ENCODE results near the gene PACS1.
"Not testable (repeated sequence)": the region's sequence is repeated elsewhere in the genome, so short reads cannot be mapped to it uniquely, and the experiment has no call there.

The PACS1 gene

DNA sequence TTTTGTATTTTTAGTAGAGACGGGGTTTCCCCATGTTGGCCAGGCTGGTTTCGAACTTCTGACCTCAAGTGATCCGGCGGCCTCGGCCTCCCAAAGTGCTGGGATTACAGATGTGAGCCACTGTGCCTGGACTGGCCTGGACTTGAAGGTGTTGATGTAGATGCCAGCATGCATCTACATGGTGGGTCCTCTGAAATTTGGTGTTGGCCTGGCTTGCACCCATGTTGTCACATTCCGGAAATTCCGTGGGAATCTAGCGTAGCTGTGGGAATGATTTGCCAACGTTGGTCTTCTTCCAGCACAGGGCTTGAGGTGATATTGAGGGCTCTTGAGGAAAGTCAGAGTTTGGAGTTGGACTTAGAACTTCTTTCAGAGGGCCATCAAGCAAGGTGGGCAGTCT, 6.5 kb downstream of the PACS1 start:
- DNase-seq, result no peak

DNA sequence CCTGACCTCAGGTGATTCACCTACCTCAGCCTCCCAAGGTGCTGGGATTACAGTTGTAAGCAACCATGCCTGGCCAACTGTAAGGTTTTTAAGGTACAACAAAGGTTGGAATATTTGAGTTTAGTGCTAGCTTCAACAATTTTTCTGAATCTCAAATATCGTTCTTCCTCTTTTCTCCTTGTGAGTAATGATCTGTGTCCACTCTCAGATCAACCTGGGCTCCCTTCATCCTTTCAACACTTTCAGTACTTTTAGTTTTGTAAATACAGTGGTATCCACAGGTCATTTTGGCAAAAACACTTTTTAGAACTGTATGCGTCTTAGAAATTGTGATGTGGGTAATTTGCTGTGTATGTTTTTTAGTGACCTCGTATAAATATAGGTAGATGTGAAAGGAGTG, 7.9 kb downstream of the PACS1 start:
- DNase-seq, result no peak

DNA sequence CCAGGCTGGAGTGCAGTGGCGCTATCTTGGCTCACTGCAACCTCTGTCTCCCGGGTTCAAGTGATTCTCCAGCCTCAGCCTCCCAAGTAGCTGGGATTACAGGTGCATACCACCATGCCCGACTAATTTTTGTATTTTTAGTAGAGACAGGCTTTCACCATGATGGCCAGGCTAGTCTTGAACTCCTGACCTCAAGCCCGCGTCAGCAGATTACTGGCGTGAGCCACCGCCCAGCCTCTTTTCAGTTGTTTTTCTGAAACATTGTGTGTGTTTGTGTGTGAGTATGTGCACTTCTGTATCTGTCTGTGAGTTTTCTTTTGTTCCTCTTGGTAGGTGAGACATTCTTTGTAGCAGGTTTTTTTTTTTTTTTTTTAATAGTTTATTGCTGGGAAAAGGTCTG, 8.9 kb downstream of the PACS1 start:
- not testable (repeated sequence) for DNase-seq

DNA sequence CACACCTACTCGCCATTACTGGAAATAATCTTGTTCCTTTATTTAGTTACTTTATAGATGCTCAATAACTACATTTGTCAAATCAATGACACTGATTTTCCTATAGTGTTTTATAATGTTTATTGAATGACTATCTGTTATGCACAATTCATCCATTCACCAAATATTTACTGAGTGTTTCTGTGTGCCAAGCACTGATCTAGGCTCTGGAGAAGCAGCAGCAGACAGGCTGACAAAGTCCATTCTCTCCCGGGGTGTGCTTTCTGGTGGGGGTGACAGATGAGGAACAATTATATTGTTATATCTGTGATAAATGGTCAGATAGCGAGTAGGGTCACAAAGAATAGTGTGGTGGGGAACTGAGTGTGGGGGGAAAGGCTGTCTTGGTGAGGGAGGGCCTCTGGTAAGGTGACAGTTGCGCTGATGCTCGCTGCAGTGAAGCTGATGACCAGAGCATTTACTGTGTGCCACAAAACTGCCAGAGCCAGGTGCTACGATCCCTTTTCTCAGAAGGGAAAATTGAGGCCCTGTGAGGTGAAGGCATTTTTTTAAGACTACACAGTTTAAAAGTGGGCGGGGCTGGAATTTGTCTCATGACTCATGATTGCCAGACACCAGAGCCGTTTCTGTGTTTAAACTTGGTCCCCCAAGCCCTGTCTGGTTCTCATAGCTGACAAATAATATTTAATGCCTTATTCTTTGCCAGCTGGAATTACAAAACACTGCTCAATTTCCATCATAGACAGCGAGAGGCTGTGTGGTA, 10.2 kb downstream of the PACS1 start:
- no peak for DNase-seq

DNA sequence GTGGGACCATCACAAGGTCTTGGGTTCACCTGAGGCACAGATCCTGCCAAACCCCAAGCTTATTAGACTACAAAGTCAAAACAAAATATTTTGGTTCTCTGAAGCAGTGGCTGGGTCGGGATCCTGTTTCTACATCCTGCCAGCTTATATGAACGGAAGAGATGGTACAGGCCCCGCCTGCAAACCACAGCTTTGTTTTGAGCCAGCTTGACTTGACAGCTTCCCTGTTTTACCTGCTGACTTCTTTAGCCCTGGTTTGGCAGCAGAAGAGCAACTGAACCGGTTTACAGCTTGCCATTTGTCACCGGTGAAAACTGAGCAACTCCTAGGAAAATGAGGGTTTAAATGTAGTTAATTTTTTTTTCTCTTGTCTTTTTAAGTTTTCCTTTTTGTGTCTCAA, 11.4 kb downstream of the PACS1 start:
- peak in 1 of 3 experiments; percentile 24 for DNase-seq

DNA sequence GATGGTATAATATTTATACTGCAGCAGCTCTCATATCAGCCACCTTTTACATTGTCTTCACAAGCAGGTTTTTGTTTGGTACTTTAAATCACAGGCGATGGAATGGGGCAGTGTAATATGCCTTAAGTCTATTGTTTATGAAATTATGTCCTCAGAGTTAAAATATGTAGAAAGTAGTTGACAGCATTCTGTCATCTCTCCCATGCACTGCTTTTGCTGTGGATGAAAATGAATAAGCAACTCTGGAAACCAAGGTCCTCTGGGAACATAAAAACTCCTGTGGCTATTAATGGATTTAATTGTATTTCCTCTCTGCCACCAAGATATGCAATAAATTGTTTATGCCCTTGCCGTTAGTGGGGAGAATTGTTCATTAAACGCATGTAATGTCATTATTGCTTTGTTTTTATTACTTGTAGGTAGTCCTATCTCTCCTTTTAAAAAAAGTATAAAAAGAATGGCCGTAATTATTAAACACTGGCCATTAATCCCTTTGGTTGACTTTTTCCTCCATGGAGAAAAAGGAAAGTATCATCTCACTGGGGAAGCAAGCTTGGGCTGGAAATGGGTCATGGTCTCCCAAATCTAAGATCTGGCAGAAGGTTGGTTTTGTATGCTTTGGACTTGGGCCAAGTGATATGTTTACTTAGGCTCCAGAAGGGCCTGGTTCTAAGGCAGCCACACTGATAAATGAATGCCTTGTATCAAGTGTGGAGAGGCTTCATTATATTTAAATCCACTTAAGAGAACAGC, 13.1 kb downstream of the PACS1 start:
- peak; percentile 61 to 91 (median 86) for DNase-seq

DNA sequence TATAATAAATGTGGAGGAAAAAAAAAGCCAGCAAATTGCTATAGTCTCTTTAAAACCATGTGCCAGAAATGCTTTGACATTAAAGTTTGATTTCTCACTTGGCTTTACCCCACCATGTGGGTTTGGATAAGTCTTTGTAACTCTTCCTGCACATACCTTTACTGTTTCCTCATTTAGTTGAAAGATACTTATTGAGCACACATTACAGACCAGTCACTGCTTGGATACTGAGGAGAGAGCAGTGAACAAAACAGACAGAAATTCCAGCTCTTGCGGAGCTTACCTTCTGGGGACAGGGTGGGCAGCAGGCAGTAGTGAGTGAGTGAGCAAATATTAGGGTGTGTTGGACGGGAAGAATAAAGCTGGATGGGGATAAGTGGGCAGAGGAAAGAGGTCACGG, 13.7 kb downstream of the PACS1 start:
- DNase-seq, result peak in 1 of 3 experiments; percentile 23

DNA sequence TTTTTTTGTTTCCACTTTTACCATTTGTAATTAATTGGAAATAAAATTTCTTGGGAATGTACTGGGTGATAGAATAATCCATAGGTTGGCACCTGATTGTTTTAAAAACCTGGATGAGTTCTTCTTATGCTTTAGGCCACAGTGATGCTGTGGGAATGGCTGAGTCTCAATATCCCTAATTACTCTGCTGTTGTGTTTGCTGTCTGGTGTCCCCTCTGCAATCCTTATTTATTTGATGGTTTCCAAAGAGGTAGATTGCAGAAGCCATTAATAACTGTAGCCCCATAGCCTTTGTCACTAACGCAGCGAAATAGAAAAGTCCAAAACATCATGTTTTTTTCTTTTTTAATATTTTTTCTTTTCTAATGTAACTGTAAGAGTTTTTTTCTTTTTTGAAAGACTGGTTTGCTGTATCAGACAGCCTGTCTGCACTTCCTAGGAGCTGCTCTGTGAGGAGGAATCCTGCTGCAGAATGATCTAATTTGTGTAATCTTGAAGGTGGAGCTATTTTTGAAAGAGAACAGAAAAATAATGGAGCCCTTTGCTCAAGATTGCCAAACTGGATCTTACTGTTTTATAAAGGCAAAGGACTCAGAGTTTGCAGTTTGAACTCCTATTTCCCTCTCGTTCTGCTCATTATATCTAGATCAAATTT, 14.9 kb downstream of the PACS1 start:
- peak in 1 of 3 experiments; percentile 34 for DNase-seq

DNA sequence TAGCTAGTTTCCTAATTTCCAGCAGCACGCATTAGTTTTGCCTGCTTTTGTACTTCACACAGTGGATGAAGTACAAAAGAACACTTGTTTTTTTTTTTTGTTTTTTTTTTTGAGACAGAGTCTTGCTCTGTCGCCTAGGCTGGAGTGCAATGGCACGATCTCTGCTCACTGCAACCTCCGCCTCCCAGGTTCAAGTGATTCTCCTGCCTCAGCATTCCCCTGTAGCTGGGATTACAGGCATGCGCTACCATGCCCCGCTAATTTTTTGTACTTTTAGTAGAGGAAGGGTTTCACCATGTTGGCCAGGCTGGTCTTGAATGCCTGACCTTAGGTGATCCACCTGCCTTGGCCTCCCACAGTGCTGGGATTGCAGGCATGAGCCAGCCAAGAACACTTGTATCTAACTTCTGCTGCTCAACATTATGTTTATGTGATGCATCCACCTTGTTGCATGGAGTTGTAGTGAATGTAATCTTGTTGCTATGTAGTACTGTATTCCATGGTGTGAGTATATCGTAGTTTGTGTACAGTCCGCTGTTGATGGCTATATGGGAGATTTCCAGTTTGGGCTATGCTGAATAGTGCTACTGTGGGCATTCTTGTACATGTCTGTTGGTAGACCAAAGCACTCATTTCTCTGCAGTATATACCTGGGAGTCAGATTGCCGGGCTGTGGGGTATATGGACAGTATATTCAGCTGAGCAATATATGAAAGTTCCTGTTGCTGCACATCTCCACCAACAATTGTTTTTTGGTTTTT, 17.3 kb downstream of the PACS1 start:
- no peak for DNase-seq

DNA sequence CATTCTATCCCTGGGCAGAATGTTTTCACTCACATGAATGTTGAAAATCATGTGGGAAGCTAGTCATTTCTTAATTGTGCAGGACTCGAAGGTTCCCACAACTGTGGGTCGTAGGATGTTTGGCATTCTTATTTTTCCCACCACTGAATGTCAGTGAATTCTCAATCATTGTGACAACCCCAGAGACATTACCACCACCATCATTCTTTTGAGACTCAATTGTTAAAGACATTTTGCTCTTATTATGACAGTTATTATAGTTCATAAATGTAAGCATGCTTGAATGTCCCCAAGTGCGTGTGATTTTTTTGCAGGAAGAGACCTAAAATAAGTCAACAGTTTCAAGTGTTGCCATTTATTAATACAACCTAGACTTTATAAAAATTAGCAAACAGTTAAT, 19.0 kb downstream of the PACS1 start:
- DNase-seq, result no peak

DNA sequence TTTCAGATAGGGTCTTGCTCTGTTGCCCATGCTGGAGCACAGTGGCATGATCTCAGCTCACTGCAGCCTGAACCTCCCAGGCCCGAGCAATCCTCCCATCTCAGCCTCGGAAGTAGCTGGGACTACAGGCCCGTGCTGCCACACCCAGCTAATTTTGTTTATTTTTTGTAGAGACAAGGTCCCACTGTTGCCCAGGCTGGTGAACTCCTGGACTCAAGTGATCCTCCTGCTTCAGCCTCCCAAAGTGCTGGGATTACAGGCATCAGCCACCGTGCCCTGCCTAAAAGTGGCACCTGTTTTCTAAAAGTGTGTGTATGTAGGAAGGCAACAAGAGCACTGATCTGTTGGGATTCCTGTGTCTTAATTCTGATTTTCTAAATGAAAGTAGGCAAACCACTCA, 20.2 kb downstream of the PACS1 start:
- DNase-seq, result no peak

DNA sequence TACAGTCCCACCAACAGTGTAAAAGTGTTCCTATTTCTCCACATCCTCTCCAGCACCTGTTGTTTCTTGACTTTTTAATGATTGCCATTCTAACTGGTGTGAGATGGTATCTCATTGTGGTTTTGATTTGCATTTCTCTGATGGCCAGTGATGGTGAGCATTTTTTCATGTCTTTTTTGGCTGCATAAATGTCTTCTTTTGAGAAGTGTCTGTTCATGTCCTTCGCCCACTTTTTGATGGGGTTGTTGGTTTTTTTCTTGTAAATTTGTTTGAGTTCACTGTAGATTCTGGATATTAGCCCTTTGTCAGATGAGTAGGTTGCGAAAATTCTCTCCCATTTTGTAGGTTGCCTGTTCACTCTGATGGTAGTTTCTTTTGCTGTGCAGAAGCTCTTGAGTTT, 22.1 kb downstream of the PACS1 start:
- DNase-seq, result not testable (repeated sequence)

DNA sequence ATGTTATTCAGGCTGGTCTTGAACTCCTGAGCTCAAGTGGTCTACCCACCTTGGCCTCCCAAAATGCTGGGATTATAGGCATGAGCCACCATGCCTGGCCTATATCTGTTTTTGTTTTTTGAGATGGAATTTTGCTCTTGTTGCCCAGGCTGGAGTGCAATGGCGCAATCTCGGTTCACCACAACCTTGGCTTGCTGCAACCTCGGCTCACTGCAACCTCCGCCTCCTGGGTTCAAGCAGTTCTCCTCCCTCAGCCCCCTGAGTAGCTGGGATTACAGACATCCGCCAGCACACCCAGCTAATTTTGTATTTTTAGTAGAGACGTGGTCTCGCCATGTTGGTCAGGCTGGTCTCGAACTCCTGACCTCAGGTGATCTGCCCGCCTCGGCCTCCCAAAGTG, 29.7 kb downstream of the PACS1 start:
- DNase-seq, result not testable (repeated sequence)

DNA sequence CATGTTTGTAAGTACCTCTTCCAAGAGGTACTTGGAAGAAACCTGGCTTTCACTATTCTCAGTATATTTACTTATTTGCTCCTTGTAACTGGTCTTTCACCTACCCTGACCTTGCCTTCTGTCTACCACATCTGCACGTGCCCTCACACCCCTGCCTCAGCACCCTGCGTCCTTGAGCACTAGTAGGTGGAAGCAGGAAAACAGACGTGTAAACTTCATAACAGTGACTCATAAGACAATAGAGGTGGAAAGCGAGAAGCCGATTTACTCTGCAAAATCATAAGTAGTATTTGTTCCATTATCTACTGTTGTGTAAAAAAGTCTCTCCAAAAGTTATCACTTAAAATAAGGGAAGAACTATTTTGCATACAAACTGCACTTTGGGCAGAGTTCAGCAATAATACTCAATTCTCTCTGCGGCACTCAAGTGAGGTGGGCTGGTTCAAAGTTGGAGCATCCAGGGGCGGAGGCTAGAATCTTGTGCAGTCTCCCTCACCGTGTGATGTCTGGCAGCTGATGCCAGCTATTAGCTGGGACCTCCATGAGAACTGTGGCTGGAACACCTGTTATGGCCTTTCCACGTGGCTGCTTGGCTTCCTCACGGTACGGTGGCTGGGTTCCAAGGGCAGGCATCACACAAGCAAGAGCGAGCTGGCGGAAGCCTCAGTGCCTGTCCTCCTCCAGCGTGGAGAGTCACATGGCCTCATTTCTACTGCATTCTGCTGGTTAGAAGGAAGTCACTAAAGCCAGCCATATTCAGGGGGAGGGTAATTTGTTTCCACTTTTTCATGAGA, 30.4 kb downstream of the PACS1 start:
- peak in 1 of 3 experiments; percentile 27 for DNase-seq

DNA sequence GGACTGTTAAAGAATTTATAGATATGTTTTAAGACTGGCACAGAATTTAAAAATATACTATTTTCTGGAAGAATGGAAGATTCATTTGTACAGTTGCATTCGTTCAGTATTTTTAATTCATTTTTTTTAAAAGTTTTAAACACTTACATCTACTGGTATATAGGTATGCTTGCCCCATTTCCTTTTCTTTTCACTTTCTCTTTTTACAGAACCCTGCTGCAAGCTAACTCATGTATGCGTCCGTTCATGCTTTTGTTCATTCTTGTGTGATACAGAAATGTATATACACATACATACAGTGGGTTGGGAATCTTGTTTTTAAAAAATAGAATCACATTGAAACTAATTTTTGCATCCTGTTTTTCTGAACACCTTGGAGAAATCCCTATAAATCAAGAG, 31.0 kb downstream of the PACS1 start:
- no peak for DNase-seq

DNA sequence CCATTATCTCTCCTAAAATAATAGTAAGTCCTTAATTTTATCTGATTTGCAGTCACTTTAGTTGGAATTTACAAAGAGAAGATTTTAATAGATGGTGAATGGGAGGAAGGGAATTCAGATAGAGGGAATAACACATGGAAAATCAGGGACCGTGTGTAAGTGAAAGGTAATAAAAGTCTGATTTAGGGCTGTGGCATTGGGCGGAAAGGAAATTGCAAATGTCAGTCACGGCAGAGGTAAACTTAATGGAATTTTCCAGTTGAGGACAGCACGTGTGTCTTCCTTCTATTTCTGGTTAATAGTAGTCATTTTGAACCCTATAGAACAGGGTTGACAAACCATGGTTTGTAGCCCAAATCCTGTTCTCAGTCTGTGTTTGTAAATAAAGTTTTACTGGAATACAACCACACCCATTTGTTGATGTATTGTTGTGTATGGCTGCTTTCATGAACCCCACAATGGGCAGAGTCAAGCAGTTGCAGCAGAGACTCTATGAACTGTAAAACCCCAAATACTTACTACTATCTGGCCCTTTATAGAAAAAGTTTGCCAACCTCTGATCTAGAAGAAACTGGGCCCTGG, 34.1 kb downstream of the PACS1 start:
- DNase-seq, result no peak

DNA sequence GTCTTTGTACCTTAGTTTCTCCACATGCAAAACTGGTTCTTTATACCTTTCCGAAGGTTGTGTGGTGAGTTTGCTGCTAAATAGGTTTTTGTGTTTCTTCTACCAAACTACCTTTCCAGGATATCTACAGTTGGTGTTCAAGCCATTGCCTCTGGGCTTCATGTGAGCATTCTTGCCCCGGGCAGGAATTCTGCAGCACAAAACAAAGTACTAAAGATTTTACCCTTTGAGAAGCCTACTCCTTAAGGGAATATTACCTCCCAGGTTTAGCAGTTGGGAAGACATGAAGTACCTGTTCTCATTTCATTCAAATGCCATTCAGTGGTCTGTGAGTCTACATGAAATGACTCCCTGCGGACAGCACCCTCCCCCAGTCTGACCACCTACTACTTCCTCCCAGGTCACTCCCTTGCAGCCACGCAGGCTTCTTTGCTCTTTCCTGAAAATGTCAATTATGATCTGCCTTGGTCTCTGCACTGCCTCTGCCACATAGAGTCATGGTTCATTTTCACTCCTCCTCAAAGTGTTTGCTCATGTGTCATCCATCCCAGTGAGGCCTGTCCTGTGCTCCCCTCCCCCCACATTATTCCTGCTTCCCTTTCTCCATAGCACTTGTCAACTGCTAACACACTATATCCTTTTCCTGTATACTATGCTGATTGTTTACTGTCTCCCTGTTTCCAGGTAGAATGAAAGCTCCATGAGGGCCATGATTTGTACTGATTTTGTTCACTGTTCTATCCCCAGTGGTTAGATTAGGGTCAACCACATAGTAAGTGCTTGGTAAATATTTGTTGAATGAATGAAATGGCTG, 36.9 kb downstream of the PACS1 start:
- DNase-seq, result no peak

DNA sequence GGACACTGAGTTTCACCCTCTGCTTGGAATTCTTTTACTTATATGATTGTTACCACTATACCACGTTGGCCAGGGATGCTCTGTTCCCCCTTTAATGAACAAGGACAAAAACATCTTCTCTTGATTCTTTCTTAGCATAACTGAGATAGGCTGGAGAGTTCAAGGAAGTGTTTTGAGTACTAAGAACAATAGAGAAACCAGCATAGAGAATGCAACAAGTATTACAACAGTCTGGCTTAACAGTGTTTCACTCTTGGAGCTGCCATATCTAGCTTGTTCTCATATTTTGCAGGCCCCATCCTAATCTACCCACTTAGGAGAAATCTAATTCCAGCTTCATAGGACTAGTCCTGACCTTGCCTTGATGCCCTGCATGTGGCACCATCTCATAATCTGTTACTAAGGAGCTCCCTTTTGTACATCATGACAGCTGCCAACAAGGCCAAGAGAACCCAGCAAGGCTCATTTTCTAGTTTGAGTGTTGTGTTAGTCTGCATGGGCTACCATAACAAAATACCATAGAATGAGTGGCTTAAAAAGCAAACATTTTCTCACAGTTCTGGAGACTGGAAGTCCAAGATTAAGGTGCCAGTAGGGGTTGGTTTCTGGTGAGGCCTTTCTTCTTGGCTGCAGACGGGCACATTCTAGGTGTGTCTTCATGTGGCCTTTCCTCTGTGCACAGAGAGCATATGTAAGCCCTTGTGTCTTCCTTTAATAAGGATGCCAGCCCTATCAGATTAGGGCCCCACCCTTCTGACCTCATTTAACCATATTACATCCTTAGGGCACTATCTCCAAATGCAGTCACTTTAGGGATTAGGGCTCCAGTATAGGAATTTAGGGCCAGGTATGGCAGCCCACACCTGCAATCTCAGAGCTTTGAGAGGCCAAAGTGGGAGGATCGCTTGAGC, 37.8 kb downstream of the PACS1 start:
- no peak for DNase-seq

DNA sequence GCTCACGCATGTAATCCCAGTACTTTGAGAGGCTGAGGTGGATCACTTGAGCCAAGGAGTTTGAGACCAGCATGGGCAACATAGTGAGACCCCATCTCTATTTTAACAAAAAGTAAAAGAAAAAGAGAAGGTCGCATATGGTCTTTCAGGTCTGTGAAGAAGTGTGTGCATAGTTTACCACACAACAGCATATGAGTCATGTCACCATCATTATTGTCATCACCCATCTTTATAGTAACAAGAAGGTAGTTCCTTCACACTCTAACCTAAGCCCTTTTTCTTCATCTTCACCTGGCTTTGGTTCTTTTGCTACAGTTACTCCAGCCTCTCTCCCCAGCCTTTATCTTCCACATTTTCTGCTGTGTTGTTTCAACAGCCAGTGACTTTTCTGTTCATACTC, 39.2 kb downstream of the PACS1 start:
- no peak for DNase-seq

DNA sequence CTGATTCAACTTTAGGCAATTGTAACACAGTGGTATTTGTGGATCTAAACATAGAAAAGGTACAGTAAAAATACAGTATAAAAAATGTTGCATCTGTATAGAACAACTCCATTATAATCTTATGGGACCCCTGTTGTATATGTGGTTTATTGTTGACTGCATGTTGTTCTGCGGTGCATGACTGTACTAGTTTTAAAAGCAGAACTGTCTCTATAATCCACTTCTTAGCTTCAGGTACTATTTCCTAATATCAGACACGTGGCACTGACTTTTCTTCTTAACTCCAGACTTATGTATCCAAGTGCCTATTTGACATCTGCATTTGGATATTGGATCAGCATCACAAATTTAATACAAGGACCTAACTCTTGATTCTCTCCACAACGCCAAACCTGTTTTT, 41.1 kb downstream of the PACS1 start:
- DNase-seq, result no peak
